ENCODE measurements around the gene ADIPOQ. TPM values are rescaled to one million over a fixed set of nuclear protein-coding genes. Genes with fewer than 3 reads are reported as not detected.

ADIPOQ gene
- polyA plus RNA-seq, 1 donor (not counting 4 experiments of a cell fraction or from before 2014, with no cell fraction given), result not detected

GRCh38 chr3:186823386-186823785, 19.1 kb upstream of the ADIPOQ start:
- H3K27ac ChIP-seq (ENCODE audit: control insufficient read depth, insufficient read depth, low read length), result no peak overlapping the region
- dilution Hi-C loops (cut with MboI; ENCODE audit: extremely low pct_ligation_motif_present, low sequenced_read_pairs), result no loop called here
- no peaks in the 10 kb centered on the region for H3K79me2 ChIP-seq (ENCODE audit: control insufficient read depth, insufficient read depth, low read length)
- no peaks in the 10 kb centered on the region for H3K9me3 ChIP-seq (ENCODE audit: control insufficient read depth, low read depth, low read length)
- H3K4me1 ChIP-seq (ENCODE audit: control insufficient read depth, extremely low read depth, insufficient read depth, low read length), result peaks cover 11% of the 10 kb centered on the region
- H4K20me1 ChIP-seq (ENCODE audit: control insufficient read depth, extremely low read depth, insufficient read depth, low read length), result no peaks in the 10 kb centered on the region
- FAIRE-seq, result no peak
- H3K9ac ChIP-seq (ENCODE audit: control insufficient read depth, extremely low read depth, insufficient read depth, low read length), result no peak overlapping the region
- H2AFZ ChIP-seq (ENCODE audit: control insufficient read depth, low read length), result no peak overlapping the region
- no peak for DNase-seq (ENCODE audit: low read depth, low spot score)
- no peaks in the 10 kb centered on the region for H3K36me3 ChIP-seq (ENCODE audit: control insufficient read depth in 2 of 2, extremely low read depth in 1 of 2, insufficient read depth in 2 of 2, low read length in 2 of 2)
- H3K27me3 ChIP-seq (ENCODE audit: control insufficient read depth, extremely low read depth, insufficient read depth, low read length), result peaks cover 7% of the 10 kb centered on the region
- no peak for TF ChIP-seq EZH2 (IDR thresholded peaks at IDR 0.05; ENCODE audit: low read length)
- no peak for TF ChIP-seq CTCF (optimal IDR thresholded peaks at IDR 0.05 in 1 of 3, IDR thresholded peaks at IDR 0.05 in 1 of 3, conservative IDR thresholded peaks at IDR 0.05 in 1 of 3; ENCODE audit: extremely low read depth in 1 of 3, insufficient read depth in 2 of 3, low read length in 3 of 3)
- no peaks in the 10 kb centered on the region for H3K9me1 ChIP-seq (ENCODE audit: control insufficient read depth, extremely low read depth, insufficient read depth, low read length)
- H3K4me3 ChIP-seq (ENCODE audit: control insufficient read depth in 2 of 3, extremely low read depth in 1 of 3, insufficient read depth in 2 of 3, low read depth in 1 of 3, low read length in 3 of 3), result no peak overlapping the region
- no peak overlapping the region for H3K4me2 ChIP-seq (ENCODE audit: control insufficient read depth, extremely low read depth, insufficient read depth, low read depth, low read length)

GRCh38 chr3:186824430-186825139, 17.9 kb upstream of the ADIPOQ start:
- Histone ChIP-seq H3K36me3 (ENCODE audit: control insufficient read depth in 2 of 2, extremely low read depth in 1 of 2, insufficient read depth in 2 of 2, low read length in 2 of 2) (no peaks in the 10 kb centered on the region), H3K4me2 (ENCODE audit: control insufficient read depth, extremely low read depth, insufficient read depth, low read depth, low read length) (no peak overlapping the region), H3K4me1 (ENCODE audit: control insufficient read depth, extremely low read depth, insufficient read depth, low read length) (peaks cover 11% of the 10 kb centered on the region), H2AFZ (ENCODE audit: control insufficient read depth, low read length) (no peak overlapping the region), H3K27me3 (ENCODE audit: control insufficient read depth, extremely low read depth, insufficient read depth, low read length) (peaks cover 13% of the 10 kb centered on the region), H4K20me1 (ENCODE audit: control insufficient read depth, extremely low read depth, insufficient read depth, low read length) (no peaks in the 10 kb centered on the region), H3K9me3 (ENCODE audit: control insufficient read depth, low read depth, low read length) (no peaks in the 10 kb centered on the region), H3K4me3 (ENCODE audit: control insufficient read depth in 2 of 3, extremely low read depth in 1 of 3, insufficient read depth in 2 of 3, low read depth in 1 of 3, low read length in 3 of 3) (no peak overlapping the region), H3K9ac (ENCODE audit: control insufficient read depth, extremely low read depth, insufficient read depth, low read length) (no peak overlapping the region), H3K27ac (ENCODE audit: control insufficient read depth, insufficient read depth, low read length) (no peak overlapping the region), H3K9me1 (ENCODE audit: control insufficient read depth, extremely low read depth, insufficient read depth, low read length) (no peaks in the 10 kb centered on the region), H3K79me2 (ENCODE audit: control insufficient read depth, insufficient read depth, low read length) (no peaks in the 10 kb centered on the region)
- TF ChIP-seq EZH2 (IDR thresholded peaks at IDR 0.05; ENCODE audit: low read length) (no peak), CTCF (optimal IDR thresholded peaks at IDR 0.05 in 1 of 3, IDR thresholded peaks at IDR 0.05 in 1 of 3, conservative IDR thresholded peaks at IDR 0.05 in 1 of 3; ENCODE audit: extremely low read depth in 1 of 3, insufficient read depth in 2 of 3, low read length in 3 of 3) (no peak)
- FAIRE-seq (no peak), DNase-seq (ENCODE audit: low read depth, low spot score) (no peak)
- dilution Hi-C loops (cut with MboI; ENCODE audit: extremely low pct_ligation_motif_present, low sequenced_read_pairs), result no loop called here
